ENCODE results near the gene UIMC1.

DNA sequence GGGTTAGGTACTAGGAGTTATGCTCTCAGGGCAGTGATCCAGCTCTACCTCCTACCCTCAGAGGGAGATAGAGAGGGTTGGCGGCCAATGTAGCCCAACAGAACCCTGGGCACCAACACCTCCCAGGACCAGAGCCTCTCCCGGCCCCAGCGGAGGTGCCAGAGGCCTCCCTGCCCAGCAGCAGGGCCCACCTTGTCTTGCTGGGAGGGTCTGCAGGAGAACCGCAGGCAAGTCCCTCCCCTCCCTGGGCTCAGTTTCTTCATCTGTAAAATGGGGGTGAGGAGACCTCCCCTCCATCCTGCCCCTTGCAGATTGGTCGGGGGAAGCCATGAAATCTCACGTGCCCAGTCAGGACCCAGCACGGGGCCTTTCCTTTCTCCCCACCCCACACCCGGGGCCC lies 141.8 kb downstream of the UIMC1 start:
- TF ChIP-seq EZH2 (IDR thresholded peaks at IDR 0.05) = no peak
- TF ChIP-seq CTCF (IDR thresholded peaks at IDR 0.05 in 2 of 3, conservative IDR thresholded peaks at IDR 0.05 in 1 of 3; ENCODE audit: borderline replicate concordance in 1 of 3, insufficient read depth in 1 of 3, low read depth in 2 of 3, low read length in 2 of 3) = no peak
- TF ChIP-seq CEBPB (IDR thresholded peaks at IDR 0.05; ENCODE audit: low read depth) = no peak
- TF ChIP-seq RAD21 (IDR thresholded peaks at IDR 0.05; ENCODE audit: low read depth) = no peak

Measured in HCT116 (cell line).